Immature natural killer cell (primary cell): ENCODE results near the gene LCE1D. TPM values are rescaled to one million over a fixed set of nuclear protein-coding genes. Genes with fewer than 3 reads are reported as not detected.

Source experiments
- DNase-seq, 3 donors: peaks; one replicate each; pipeline ENCODE4 v3.0.0; 2022; ENCODE audit warnings: mixed read lengths in 1 of 3
- H3K27ac Mint-ChIP-seq, 6 donors: one replicate each; pipeline ENCODE4 v1.8.0; 2020; ENCODE audit warnings: mixed read lengths in 6 of 6, mild to moderate bottlenecking in 5 of 6, inconsistent platforms in 4 of 6, moderate library complexity in 3 of 6
- H3K27me3 Mint-ChIP-seq, 3 donors: one replicate each; pipeline ENCODE4 v1.8.0; 2020 to 2021; ENCODE audit warnings: low read depth in 3 of 3, mild to moderate bottlenecking in 3 of 3, mixed read lengths in 3 of 3, moderate library complexity in 3 of 3, inconsistent platforms in 1 of 3
- H3K36me3 Mint-ChIP-seq, 3 donors: one replicate each; pipeline ENCODE4 v1.8.0; 2020; ENCODE audit warnings: mixed read lengths in 3 of 3, inconsistent platforms in 2 of 3, mild to moderate bottlenecking in 2 of 3
- H3K4me1 Mint-ChIP-seq, 2 donors: one replicate each; pipeline ENCODE4 v1.8.0; 2020; ENCODE audit warnings: inconsistent platforms in 2 of 2, mild to moderate bottlenecking in 2 of 2, mixed read lengths in 2 of 2, moderate library complexity in 1 of 2
- H3K4me3 Mint-ChIP-seq, 5 donors: one replicate each; pipeline ENCODE4 v1.8.0; 2020; ENCODE audit warnings: mild to moderate bottlenecking in 5 of 5, mixed read lengths in 5 of 5, inconsistent platforms in 3 of 5, moderate library complexity in 3 of 5
- H3K9me3 Mint-ChIP-seq, 6 donors: one replicate each; pipeline ENCODE4 v1.8.0; 2020; ENCODE audit warnings: mild to moderate bottlenecking in 6 of 6, mixed read lengths in 6 of 6, inconsistent platforms in 4 of 6, moderate library complexity in 3 of 6
- polyA plus RNA-seq, 3 donors: library from polyadenylated mRNA; unstranded; fragments of 300-500 nt; fragmentation: Illumina TruSeq; gene quantifications; one replicate each; pipeline ENCODE4 v1.2.3, GENCODE V29; 2021

Gene LCE1D
- polyA plus RNA-seq, 3 donors from 2014 or later: not detected

- no peak within 1 kb of the TSS for H3K27ac Mint-ChIP-seq
- peaks cover 2 to 10% (median 4%) of the 10 kb centered on the region in 3 donors for H3K27me3 Mint-ChIP-seq
- DNase-seq: no peak
- no peaks in the 10 kb centered on the region for H3K9me3 Mint-ChIP-seq
- H3K4me3 Mint-ChIP-seq: no peak within 1 kb of the TSS
- no peaks in the 10 kb centered on the region for H3K4me1 Mint-ChIP-seq
- H3K36me3 Mint-ChIP-seq: no peaks in the 10 kb centered on the region
Measured at GRCh38 chr1:152842556-152842955, 46.0 kb downstream of the LCE1D start, which contains the start of gene LCE6A. TSS of gene LCE6A (plus strand) at chr1:152842856. CDS start at chr1:152843521, 665 bp downstream.

Other genes starting within 250 kb of the LCE1D start
- gene LCE3E, start 229.9 kb upstream of the LCE1D start, polyA plus RNA-seq: not detected
- not detected for gene LCE3D, start 216.2 kb upstream of the LCE1D start, polyA plus RNA-seq
- gene LCE3C, start 196.5 kb upstream of the LCE1D start, polyA plus RNA-seq: not detected
- gene LCE3B, start 182.9 kb upstream of the LCE1D start, polyA plus RNA-seq: not detected
- not detected for gene LCE3A, start 173.6 kb upstream of the LCE1D start, polyA plus RNA-seq
- not detected for gene LCE2D, start 133.3 kb upstream of the LCE1D start, polyA plus RNA-seq
- gene LCE2C, start 121.4 kb upstream of the LCE1D start, polyA plus RNA-seq: not detected
- not detected for gene LCE2B, start 110.6 kb upstream of the LCE1D start, polyA plus RNA-seq
- gene LCE2A, start 98.4 kb upstream of the LCE1D start, polyA plus RNA-seq: not detected
- gene LCE4A, start 88.6 kb upstream of the LCE1D start, polyA plus RNA-seq: not detected
- not detected for gene KPRP, start 38.7 kb upstream of the LCE1D start, polyA plus RNA-seq
- gene LCE1F, start 21.6 kb upstream of the LCE1D start, polyA plus RNA-seq: not detected
- not detected for gene LCE1E, start 10.5 kb upstream of the LCE1D start, polyA plus RNA-seq
- not detected for gene LCE1C, start 9.9 kb downstream of the LCE1D start, polyA plus RNA-seq
- gene LCE1B, start 15.2 kb downstream of the LCE1D start, polyA plus RNA-seq: not detected
- not detected for gene LCE1A, start 30.8 kb downstream of the LCE1D start, polyA plus RNA-seq
- not detected for gene LCE6A, start 46.1 kb downstream of the LCE1D start, polyA plus RNA-seq
- not detected for gene LCE7A, start 63.3 kb downstream of the LCE1D start, polyA plus RNA-seq
- not detected for gene SMCP, start 81.6 kb downstream of the LCE1D start, polyA plus RNA-seq
- not detected for gene IVL, start 111.8 kb downstream of the LCE1D start, polyA plus RNA-seq
- not detected for gene SPRR5, start 150.5 kb downstream of the LCE1D start, polyA plus RNA-seq
- not detected for gene SPRR4, start 173.9 kb downstream of the LCE1D start, polyA plus RNA-seq
- gene SPRR1A, start 187.4 kb downstream of the LCE1D start, polyA plus RNA-seq: not detected
- not detected for gene SPRR3, start 205.0 kb downstream of the LCE1D start, polyA plus RNA-seq
- gene SPRR1B, start 234.5 kb downstream of the LCE1D start, polyA plus RNA-seq: not detected
- gene SPRR2D, start 244.4 kb downstream of the LCE1D start, polyA plus RNA-seq: not detected